ENCODE measurements around the gene STK11.

- no peak for TF ChIP-seq REST (IDR thresholded peaks at IDR 0.05; ENCODE audit: insufficient read depth in 1 of 2, low read depth in 2 of 2, low read length in 1 of 2)
- no peak for TF ChIP-seq POLR2AphosphoS5 (IDR thresholded peaks at IDR 0.05; ENCODE audit: low read depth, low read length)
- TF ChIP-seq SIN3A (IDR thresholded peaks at IDR 0.05; ENCODE audit: borderline replicate concordance, insufficient read depth, low read depth, low read length) = no peak
Measured at GRCh38 chr19:1266129-1266915, 60.7 kb downstream of the STK11 start.
